ENCODE results near the gene FAM107A.

The FAM107A gene, protein sequence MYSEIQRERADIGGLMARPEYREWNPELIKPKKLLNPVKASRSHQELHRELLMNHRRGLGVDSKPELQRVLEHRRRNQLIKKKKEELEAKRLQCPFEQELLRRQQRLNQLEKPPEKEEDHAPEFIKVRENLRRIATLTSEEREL

GRCh38 chr3:58577269-58577821 lies at the start of gene FAM107A:
Gene FAM107A (minus strand): TSS chr3:58577391. CDS start chr3:58569860, 7,531 bp downstream.
- DNase-seq, result no peak

DNA sequence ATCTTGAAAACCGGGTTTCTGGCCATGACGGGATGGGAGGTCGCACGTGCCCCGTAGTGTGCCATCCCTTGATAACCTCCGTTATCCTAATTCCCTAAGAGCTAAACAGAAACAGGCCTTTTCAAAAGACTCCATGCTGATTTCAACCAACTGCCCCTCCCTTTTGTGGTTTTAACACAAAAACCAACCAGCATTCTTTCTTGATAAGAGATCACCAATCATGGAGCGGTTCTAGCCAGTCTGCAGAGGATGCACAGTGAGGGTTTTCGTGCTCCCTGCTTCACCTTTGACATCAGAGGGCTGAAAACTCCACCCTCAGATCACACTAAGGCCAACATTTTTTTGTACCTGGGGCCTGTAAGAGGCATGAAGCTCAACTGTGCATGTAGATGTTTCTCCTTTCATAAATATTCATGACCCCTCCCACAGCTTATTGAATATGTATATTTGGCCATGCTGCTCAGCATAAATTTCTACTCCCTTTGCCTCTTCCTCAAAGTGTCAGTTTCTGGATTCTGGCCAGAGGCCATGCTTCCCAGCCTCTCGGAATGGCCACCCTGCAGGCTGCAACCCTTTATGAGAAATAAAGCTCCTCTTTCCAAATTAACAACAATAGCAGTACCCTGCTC lies 48.1 kb upstream of the FAM107A start:
- DNase-seq, result no peak

GRCh38 chr3:58624550-58624949 lies 47.4 kb upstream of the FAM107A start:
- no peak for DNase-seq

DNA sequence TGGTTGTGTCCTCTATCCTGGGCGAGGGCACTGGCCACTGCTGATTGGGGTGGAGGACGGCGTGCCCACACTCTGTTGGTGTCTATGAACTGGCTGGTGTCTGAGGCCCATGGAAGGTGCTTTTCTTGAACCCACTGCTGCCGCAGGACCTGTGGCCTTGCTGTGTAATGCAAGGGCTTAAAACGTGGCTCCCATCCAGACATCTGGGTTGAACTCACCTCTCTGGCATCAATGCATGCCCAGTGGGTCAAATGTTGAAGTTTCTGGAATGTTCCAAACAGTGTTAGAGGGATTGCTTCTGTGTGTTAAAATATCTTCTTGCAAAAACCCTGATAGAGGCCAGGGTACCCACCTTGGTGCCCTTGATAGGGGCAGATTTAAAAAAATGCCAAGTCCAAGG lies 46.8 kb upstream of the FAM107A start:
- DNase-seq, result no peak

GRCh38 chr3:58623478-58623877 lies 46.3 kb upstream of the FAM107A start:
- DNase-seq, result no peak

GRCh38 chr3:58622892-58623291 lies 45.7 kb upstream of the FAM107A start:
- DNase-seq, result no peak

DNA sequence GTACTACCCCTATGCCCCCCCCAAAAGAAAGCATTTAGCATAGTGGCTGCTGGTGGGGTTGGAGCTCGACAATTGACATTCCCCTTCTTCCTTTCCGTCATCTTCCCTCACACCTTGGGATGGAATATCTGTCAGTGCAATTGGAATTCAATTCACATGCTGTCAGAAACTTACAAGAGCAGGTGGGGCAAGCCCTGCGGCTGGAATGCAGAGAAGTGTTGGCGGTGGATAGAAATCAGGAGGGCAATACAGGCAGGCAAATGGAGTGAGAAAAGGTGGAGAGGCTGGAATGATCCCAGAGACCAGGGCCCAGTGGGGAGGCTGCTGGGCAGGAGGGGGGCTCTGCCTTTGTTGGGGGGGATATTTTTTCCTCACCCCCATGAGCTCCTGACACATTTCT lies 45.2 kb upstream of the FAM107A start:
- DNase-seq, result no peak

DNA sequence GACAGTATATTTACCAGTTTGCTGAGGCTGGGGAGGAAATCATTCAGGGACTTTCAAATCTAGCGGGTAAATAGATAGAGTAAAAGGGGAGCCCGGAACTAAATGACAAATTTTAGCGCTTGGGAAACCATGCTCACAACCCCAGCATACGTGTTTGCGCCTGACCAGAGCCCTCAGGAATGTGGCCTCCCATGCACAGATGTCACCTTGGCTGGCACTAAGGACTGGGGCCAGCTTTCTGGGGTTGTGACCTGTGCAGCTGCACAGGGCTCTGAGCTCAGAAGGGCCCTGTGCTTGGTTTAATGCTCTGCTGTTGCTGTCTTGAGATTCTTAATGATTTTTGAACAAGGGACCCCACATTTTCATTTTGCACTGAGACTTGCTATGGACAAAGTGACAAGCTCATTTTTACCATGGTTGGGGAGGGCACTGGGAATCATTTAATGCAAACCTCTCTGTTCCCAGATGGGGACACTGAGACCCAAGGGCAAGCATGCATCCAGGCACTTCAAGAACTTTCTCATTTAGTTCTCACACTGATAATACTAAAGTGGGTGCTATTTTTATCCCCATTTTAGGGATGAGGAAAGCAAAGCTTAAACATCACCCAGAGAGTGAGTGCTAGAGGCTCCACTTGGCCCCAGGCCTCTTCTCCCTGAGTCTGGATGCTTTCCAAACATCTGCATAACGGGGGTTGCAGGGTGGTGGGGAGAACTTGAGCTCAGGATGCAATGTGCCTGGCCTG lies 44.1 kb upstream of the FAM107A start:
- DNase-seq, result no peak

DNA sequence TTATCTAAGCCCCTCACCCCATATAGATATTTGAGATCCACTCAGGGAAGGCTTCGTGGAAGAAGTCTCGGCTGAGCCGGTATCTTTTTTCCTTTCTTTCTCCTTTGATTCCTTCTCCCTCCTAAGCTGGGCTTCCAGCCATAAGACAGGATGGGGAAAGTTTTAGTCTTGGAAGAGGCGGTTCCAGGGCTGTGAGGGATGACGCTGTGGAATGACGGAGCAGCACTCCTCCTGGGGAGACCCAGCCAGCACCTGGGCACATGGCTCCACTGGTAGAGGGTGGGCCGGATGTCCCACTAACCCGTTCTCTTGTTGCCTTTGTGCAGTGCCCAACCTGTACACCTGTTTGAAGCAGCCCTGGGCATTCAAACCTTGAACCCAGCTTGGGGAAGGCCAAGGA lies 43.2 kb upstream of the FAM107A start:
- no peak for DNase-seq

GRCh38 chr3:58617338-58617761 lies 40.2 kb upstream of the FAM107A start:
- DNase-seq, result no peak

- DNase-seq, result no peak
Measured at GRCh38 chr3:58613236-58614132, 36.3 kb upstream of the FAM107A start.

DNA sequence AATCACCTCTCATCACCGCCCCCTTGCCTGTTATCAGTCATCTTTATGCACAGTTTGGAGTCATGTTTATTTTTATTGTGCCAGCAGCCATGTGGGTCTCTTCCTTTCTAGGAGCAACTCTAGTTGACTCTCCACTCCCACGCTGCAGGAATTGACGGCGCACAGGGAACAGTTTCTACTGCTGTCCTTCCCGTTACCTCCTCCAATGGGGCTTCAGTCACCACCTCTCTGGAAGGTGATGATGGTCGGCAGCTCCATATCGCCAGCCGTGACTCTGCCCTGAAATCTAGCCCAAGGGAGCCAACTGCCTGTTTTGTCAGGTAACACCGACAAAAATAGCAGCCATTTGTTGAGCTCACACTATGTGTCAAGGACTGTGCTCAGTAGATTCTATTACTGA lies 35.6 kb upstream of the FAM107A start:
- no peak for DNase-seq

DNA sequence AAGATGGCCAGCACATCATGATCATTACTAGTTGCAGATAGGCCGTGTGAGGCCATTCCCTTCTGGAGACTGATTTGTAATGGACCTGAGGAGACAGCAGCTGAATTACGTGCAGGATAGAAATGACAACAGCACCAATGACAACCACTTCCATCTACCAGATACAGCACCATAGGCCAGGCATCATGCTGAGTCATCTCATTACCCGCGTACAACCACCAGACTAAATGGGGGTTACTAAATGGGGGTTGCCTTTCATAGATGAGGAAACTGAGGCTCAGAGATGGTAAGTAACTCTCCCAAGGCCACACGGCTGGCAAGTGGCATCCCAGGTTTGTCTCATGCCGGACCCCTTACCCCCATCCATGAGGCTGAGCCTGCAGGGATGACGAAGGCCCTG lies 32.8 kb upstream of the FAM107A start:
- DNase-seq, result peak; percentile 68

- no peak for DNase-seq
Measured at GRCh38 chr3:58608648-58609047, 31.5 kb upstream of the FAM107A start.

GRCh38 chr3:58607816-58608215 lies 30.6 kb upstream of the FAM107A start:
- DNase-seq, result peak; percentile 77

DNA sequence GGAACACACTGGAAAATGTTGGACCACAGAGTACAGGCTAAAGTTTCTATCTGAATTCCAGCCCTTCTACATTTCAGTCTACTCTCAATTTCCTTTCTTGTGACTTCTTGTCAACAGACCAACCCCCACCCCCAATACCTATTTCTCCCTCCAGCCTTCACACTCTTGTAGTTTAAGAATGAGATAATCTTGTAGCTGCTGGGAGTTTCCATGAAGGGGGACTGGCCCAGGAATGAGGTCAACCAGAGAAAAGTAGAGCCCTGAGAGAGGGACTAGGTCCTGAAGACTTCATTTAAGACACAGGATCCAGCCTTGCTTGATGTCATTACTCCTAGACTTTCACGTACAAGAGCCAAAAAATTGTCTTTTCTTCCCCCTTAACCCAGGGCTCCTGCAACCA lies 29.5 kb upstream of the FAM107A start:
- no peak for DNase-seq

- no peak for DNase-seq
Measured at GRCh38 chr3:58604031-58604430, 26.8 kb upstream of the FAM107A start.

DNA sequence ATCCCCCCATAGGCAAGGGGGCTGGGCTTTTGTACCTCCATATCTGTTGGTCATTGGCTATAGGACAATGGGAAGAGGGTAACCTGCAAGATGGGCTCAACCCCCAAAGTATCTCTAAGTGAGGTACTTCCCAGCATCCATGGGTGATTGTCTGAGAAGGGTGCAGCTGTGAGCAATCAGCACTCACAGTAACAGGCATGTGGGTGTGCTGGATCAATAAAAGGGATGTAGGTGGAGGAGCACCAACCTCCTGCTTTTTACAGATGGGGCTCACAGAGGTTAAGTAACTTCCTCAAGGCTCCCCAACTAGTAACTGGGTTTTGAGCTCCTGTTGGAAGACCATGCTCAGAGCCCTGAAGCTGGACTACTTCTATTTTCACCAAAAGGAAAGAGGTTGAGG lies 26.4 kb upstream of the FAM107A start:
- DNase-seq, result no peak

DNA sequence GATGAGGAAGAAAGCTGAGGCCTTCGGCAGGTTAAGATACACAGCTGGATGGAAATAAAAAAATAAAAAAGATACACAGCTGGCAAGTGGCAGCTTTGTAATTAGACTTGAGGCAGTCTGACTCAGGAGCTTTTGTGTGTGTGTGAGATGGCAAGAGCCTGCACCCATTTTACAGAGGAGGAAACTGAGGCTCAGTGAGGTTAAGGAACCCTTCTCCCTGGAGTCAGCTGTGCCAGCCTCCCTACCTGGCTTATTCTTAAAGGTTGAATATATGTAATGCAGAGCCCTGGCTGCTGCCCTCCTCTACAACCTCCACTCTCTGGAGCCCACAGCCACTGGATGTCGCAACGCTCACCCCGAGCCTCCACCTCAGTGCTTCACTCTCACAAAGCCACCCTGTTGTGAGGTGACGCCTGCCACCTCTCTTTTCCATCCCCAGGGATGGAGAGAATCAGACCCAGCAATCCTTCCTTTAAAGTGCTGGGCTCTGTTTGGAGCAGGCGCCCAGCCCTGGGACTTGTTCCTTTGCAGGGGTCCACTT lies 20.6 kb upstream of the FAM107A start:
- no peak for DNase-seq

GRCh38 chr3:58596834-58597518 lies 19.8 kb upstream of the FAM107A start:
- DNase-seq, result no peak

- no peak for DNase-seq
Measured at GRCh38 chr3:58594117-58594516, 16.9 kb upstream of the FAM107A start.
